ENCODE results near the gene MYG1.

MYG1 gene

GRCh38 chr12:53268630-53269562, 30.6 kb upstream of the MYG1 start:
- Mint-ChIP-seq H3K36me3 (peaks cover 2% of the 10 kb centered on the region), H3K27me3 (no peaks in the 10 kb centered on the region), H3K4me3 (peak overlapping the region; percentile 99), H3K9me3 (ENCODE audit: low read depth) (no peaks in the 10 kb centered on the region), H3K27ac (peak overlapping the region; percentile 98), H3K4me1 (ENCODE audit: low read depth) (peaks cover 25% of the 10 kb centered on the region)

GRCh38 chr12:53274445-53274844, 25.1 kb upstream of the MYG1 start:
- peaks cover 8% of the 10 kb centered on the region for H3K36me3 Mint-ChIP-seq
- H3K4me3 Mint-ChIP-seq = no peak overlapping the region
- H3K27me3 Mint-ChIP-seq = no peaks in the 10 kb centered on the region
- no peaks in the 10 kb centered on the region for H3K9me3 Mint-ChIP-seq (ENCODE audit: low read depth)
- peaks cover 5% of the 10 kb centered on the region for H3K4me1 Mint-ChIP-seq (ENCODE audit: low read depth)
- no peak overlapping the region for H3K27ac Mint-ChIP-seq

- H3K36me3 Mint-ChIP-seq = peaks cover 6% of the 10 kb centered on the region
- no peaks in the 10 kb centered on the region for H3K27me3 Mint-ChIP-seq
- no peak overlapping the region for H3K27ac Mint-ChIP-seq
- no peaks in the 10 kb centered on the region for H3K9me3 Mint-ChIP-seq (ENCODE audit: low read depth)
- H3K4me1 Mint-ChIP-seq (ENCODE audit: low read depth) = no peaks in the 10 kb centered on the region
- H3K4me3 Mint-ChIP-seq = no peak overlapping the region
Observed at GRCh38 chr12:53276511-53276910, 23.0 kb upstream of the MYG1 start.

- no peak overlapping the region for H3K4me3 Mint-ChIP-seq
- H3K4me1 Mint-ChIP-seq (ENCODE audit: low read depth) = no peaks in the 10 kb centered on the region
- no peaks in the 10 kb centered on the region for H3K9me3 Mint-ChIP-seq (ENCODE audit: low read depth)
- H3K36me3 Mint-ChIP-seq = peaks cover 8% of the 10 kb centered on the region
- H3K27ac Mint-ChIP-seq = no peak overlapping the region
- no peaks in the 10 kb centered on the region for H3K27me3 Mint-ChIP-seq
Observed at GRCh38 chr12:53277981-53278380, 21.5 kb upstream of the MYG1 start.

- Mint-ChIP-seq H3K36me3 (peaks cover 8% of the 10 kb centered on the region), H3K4me1 (ENCODE audit: low read depth) (no peaks in the 10 kb centered on the region), H3K9me3 (ENCODE audit: low read depth) (no peaks in the 10 kb centered on the region), H3K27ac (no peak overlapping the region), H3K27me3 (no peaks in the 10 kb centered on the region), H3K4me3 (no peak overlapping the region)
Observed at GRCh38 chr12:53279283-53279869, 20.1 kb upstream of the MYG1 start.

- H3K4me3 Mint-ChIP-seq = no peak overlapping the region
- no peak overlapping the region for H3K27ac Mint-ChIP-seq
- no peaks in the 10 kb centered on the region for H3K4me1 Mint-ChIP-seq (ENCODE audit: low read depth)
- H3K27me3 Mint-ChIP-seq = no peaks in the 10 kb centered on the region
- H3K9me3 Mint-ChIP-seq (ENCODE audit: low read depth) = no peaks in the 10 kb centered on the region
- H3K36me3 Mint-ChIP-seq = peaks cover 8% of the 10 kb centered on the region
Observed at GRCh38 chr12:53279888-53280498, 19.5 kb upstream of the MYG1 start.

GRCh38 chr12:53286448-53286847, 13.0 kb upstream of the MYG1 start:
- no peak overlapping the region for H3K27ac Mint-ChIP-seq
- no peaks in the 10 kb centered on the region for H3K9me3 Mint-ChIP-seq (ENCODE audit: low read depth)
- H3K4me1 Mint-ChIP-seq (ENCODE audit: low read depth) = peaks cover 13% of the 10 kb centered on the region
- peaks cover 12% of the 10 kb centered on the region for H3K36me3 Mint-ChIP-seq
- no peak overlapping the region for H3K4me3 Mint-ChIP-seq
- no peaks in the 10 kb centered on the region for H3K27me3 Mint-ChIP-seq

- Mint-ChIP-seq H3K4me1 (ENCODE audit: low read depth) (peaks cover 15% of the 10 kb centered on the region), H3K27ac (peak overlapping the region; percentile 56), H3K9me3 (ENCODE audit: low read depth) (no peaks in the 10 kb centered on the region), H3K4me3 (no peak overlapping the region), H3K36me3 (peaks cover 10% of the 10 kb centered on the region), H3K27me3 (no peaks in the 10 kb centered on the region)
Observed at GRCh38 chr12:53287741-53288216, 11.7 kb upstream of the MYG1 start.

GRCh38 chr12:53288322-53288721, 11.2 kb upstream of the MYG1 start:
- H3K9me3 Mint-ChIP-seq (ENCODE audit: low read depth) = no peaks in the 10 kb centered on the region
- no peaks in the 10 kb centered on the region for H3K27me3 Mint-ChIP-seq
- no peak overlapping the region for H3K4me3 Mint-ChIP-seq
- peaks cover 10% of the 10 kb centered on the region for H3K36me3 Mint-ChIP-seq
- H3K4me1 Mint-ChIP-seq (ENCODE audit: low read depth) = peaks cover 15% of the 10 kb centered on the region
- H3K27ac Mint-ChIP-seq = peak overlapping the region; percentile 7

- peak overlapping the region; percentile 69 for H3K27ac Mint-ChIP-seq
- H3K4me1 Mint-ChIP-seq (ENCODE audit: low read depth) = peaks cover 19% of the 10 kb centered on the region
- peaks cover 8% of the 10 kb centered on the region for H3K36me3 Mint-ChIP-seq
- H3K4me3 Mint-ChIP-seq = no peak overlapping the region
- no peaks in the 10 kb centered on the region for H3K27me3 Mint-ChIP-seq
- H3K9me3 Mint-ChIP-seq (ENCODE audit: low read depth) = no peaks in the 10 kb centered on the region
Observed at GRCh38 chr12:53289891-53290290, 9.6 kb upstream of the MYG1 start.

GRCh38 chr12:53290661-53291060, 8.8 kb upstream of the MYG1 start:
- Mint-ChIP-seq H3K27ac (peak overlapping the region; percentile 41), H3K36me3 (peaks cover 8% of the 10 kb centered on the region), H3K4me1 (ENCODE audit: low read depth) (peaks cover 26% of the 10 kb centered on the region), H3K27me3 (no peaks in the 10 kb centered on the region), H3K4me3 (peak overlapping the region; percentile 35), H3K9me3 (ENCODE audit: low read depth) (no peaks in the 10 kb centered on the region)

- H3K36me3 Mint-ChIP-seq = peaks cover 11% of the 10 kb centered on the region
- H3K4me3 Mint-ChIP-seq = no peak overlapping the region
- H3K4me1 Mint-ChIP-seq (ENCODE audit: low read depth) = peaks cover 37% of the 10 kb centered on the region
- no peaks in the 10 kb centered on the region for H3K9me3 Mint-ChIP-seq (ENCODE audit: low read depth)
- no peak overlapping the region for H3K27ac Mint-ChIP-seq
- no peaks in the 10 kb centered on the region for H3K27me3 Mint-ChIP-seq
Observed at GRCh38 chr12:53292426-53292825, 7.1 kb upstream of the MYG1 start.

- no peaks in the 10 kb centered on the region for H3K27me3 Mint-ChIP-seq
- H3K27ac Mint-ChIP-seq = peak within 1 kb of the TSS; percentile 96
- H3K36me3 Mint-ChIP-seq = peaks cover 10% of the 10 kb centered on the region
- no peaks in the 10 kb centered on the region for H3K9me3 Mint-ChIP-seq (ENCODE audit: low read depth)
- H3K4me3 Mint-ChIP-seq = peak within 1 kb of the TSS; percentile 100
- peaks cover 54% of the 10 kb centered on the region for H3K4me1 Mint-ChIP-seq (ENCODE audit: low read depth)
Observed at GRCh38 chr12:53295070-53295890, 4.2 kb upstream of the MYG1 start, which contains the start of gene PFDN5. TSS of gene PFDN5 (plus strand) at chr12:53295542. CDS start at chr12:53295568, 26 bp downstream.

- H3K4me3 Mint-ChIP-seq = peak overlapping the region; percentile 100
- H3K36me3 Mint-ChIP-seq = peaks cover 12% of the 10 kb centered on the region
- H3K4me1 Mint-ChIP-seq (ENCODE audit: low read depth) = peaks cover 55% of the 10 kb centered on the region
- peak overlapping the region; percentile 96 for H3K27ac Mint-ChIP-seq
- no peaks in the 10 kb centered on the region for H3K27me3 Mint-ChIP-seq
- H3K9me3 Mint-ChIP-seq (ENCODE audit: low read depth) = no peaks in the 10 kb centered on the region
Observed at GRCh38 chr12:53295891-53296219, 3.6 kb upstream of the MYG1 start.

Data from activated naive CD8-positive, alpha-beta T cell (primary cell).